ENCODE data around the gene USP14.

DNA sequence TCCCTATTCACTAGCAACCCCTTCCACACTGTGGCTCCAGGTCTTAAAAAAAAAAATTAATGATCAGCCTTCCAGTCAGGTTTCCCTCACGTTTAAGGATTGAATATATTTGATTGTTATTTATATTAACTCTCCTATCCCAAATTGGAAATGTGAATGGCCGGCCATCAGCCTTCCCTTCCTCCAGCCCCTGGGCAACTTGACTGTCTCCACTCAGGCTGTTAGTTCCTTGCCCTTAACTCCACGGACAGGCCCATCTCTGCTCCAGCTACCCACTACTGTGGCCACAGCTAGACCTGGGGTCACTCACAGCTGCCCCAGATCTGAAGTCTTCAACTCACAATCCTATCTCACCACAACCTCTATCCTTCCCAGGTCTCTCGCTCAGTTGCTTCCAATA, 69.5 kb downstream of the USP14 start:
- TF ChIP-seq, protein P1, sequence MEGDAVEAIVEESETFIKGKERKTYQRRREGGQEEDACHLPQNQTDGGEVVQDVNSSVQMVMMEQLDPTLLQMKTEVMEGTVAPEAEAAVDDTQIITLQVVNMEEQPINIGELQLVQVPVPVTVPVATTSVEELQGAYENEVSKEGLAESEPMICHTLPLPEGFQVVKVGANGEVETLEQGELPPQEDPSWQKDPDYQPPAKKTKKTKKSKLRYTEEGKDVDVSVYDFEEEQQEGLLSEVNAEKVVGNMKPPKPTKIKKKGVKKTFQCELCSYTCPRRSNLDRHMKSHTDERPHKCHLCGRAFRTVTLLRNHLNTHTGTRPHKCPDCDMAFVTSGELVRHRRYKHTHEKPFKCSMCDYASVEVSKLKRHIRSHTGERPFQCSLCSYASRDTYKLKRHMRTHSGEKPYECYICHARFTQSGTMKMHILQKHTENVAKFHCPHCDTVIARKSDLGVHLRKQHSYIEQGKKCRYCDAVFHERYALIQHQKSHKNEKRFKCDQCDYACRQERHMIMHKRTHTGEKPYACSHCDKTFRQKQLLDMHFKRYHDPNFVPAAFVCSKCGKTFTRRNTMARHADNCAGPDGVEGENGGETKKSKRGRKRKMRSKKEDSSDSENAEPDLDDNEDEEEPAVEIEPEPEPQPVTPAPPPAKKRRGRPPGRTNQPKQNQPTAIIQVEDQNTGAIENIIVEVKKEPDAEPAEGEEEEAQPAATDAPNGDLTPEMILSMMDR (conservative IDR thresholded peaks at IDR 0.05), result no peak
- TF ChIP-seq EZH2 (IDR thresholded peaks at IDR 0.05; ENCODE audit: low read depth), result no peak
